ENCODE measurements around the gene MSANTD2.

Gene MSANTD2

GRCh38 chr11:124800226-124800929 lies at the start of gene MSANTD2:
Gene MSANTD2, minus strand, starts transcription at chr11:124800406. Its CDS starts 26 bp downstream, at chr11:124800380.
- DNase-seq = peak; percentile 47 to 53

DNA sequence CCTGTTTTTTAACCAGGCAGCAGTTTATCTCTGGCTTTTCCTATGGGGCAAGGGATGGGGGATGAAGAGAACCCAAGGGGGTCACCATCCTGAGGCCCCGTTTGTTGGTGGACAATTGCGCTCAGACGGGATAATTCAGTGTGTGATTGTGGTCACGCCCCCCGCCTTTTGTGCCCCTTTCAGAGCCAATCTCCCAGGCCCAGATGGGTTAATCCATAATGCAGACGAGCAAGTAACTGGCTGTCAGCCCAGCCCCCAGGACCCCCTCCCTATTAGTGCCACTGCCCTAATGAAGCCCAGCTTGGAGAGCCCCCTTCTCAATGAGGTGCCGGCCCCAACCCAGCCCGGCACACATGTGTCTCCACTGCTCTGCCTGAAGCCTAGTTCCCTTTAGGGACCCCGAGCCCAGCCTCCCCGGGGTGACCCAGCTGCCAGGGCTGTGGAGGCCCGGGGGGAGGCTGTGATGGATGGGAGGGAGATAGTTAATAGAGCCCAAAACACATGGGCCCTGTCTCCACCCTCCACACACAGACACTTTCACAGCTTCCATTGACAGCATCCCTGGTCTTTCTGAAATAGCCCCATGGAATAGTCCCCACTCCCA lies 46.0 kb upstream of the MSANTD2 start:
- DNase-seq = no peak

DNA sequence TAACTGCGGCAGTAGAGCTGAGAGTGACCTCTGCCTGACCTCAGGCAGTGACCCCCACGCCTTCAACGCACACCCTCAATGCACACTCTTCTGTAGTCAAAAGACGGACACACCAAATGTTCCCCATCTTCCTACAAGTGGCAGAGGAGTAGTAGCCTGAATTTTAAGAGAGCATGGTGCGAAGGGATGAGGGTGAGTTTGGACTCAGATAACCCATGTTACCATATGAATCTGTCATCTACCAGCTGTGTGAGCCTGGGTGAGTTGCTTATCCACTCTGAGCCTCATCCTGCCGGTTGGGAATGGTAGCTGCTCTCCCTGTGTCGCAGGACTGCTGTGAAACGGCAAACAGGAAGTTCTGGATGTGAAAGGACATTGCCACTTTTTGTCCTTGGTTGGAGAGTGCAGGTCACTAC lies 44.5 kb upstream of the MSANTD2 start:
- DNase-seq = no peak

- DNase-seq = no peak
These were observed 43.4 kb upstream of the MSANTD2 start for GRCh38 chr11:124843616-124843910.

DNA sequence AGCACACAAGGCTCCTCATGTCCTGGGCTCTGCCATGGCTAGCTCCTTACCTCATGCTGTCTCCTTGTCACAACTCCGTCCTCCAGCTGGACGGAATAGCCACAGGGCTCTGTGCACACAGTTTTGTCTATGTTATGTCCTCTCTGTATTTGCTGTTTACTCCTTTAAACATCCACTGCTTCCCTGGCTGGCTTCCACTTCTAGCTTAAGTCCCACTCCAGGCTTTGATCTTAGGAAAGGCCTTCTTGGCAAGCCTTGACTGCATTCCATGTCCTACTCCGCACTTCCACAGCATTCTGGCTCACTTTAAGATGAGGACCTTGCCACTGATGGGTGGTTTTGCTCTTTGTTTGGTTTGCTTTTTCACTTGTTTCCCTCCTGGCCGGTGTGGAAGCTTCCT lies 42.1 kb upstream of the MSANTD2 start:
- no peak for DNase-seq

- DNase-seq = no peak
These were observed 41.6 kb upstream of the MSANTD2 start for GRCh38 chr11:124841840-124842239.

GRCh38 chr11:124841201-124841600 lies 41.0 kb upstream of the MSANTD2 start:
- no peak for DNase-seq

GRCh38 chr11:124840666-124841065 lies 40.5 kb upstream of the MSANTD2 start:
- DNase-seq = no peak

GRCh38 chr11:124839972-124840621 lies 39.9 kb upstream of the MSANTD2 start:
- DNase-seq = no peak

DNA sequence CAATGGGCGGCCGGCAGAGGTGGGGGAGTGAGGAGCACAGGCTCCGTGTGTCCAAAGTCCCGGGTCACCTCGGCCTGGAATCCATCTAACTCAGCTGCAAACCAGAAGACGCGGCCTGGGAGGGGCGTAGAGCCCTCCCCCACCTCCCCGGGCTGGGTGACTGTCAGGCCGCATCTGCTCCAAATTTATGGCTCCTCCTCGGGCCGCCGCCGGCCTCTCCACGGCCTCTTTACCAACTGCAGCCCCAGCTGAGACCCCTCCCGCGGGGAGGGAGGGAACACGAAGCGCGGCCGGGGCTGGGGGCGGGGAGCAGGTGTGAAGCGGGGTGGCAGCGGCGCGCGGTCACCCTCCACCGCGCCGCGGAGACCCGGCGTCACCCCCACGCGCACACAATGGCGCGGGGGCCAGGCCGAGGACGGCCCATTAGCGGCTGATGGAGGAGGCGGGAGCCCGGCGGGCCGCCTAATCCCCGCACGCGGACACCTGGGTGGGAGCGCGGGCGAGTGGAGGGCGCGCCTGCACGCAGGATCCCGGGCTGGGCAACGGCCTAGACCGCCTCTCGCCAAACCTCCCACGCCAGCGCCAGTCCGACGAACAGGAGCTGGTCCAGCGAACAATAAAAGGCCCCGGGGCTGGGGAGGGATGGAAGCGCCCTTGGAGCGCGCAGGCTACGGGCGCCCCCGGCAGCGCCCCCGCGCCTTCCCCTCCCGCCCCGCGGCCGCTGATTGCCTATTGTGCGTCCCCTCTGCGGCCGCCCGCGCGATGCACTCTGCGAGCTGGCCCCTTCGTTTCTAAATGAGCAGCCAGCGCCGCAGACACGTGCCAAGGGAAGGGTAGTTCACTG lies 39.1 kb upstream of the MSANTD2 start:
- DNase-seq = no peak

DNA sequence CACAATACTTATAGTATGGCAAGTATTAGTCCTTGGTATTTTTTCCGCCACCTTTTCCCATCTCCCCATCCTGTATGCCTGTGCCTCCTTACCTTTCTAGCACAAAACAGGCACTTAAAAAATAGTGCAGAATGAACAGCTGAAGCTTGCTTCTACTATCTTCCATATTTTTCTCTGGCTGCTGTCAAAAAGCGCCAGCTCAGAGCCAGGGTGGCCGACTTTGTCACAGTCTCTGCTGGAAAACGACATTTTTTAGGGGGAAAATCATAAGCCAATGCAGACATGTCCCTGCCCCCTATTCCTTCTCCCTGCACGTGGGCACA lies 38.6 kb upstream of the MSANTD2 start:
- no peak for DNase-seq

DNA sequence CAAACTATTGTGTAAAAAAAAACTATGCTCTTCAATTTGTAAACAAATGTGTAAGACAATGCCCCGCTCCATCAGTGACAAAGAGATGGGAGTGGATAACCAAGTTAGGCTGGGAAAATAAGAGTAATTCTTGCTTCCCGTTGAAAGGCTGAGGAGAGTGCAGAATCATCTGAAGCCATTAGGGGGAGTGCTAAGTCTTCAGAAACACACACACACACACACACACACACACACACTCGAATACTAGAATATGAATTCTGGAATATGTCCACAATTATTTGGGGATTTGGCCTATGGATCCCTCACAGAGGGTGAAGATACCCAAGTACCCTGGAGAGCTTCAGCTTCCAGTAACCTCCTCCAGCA lies 37.3 kb upstream of the MSANTD2 start:
- peak; percentile 23 to 58 for DNase-seq

- no peak for DNase-seq
These were observed 35.7 kb upstream of the MSANTD2 start for GRCh38 chr11:124835918-124836317.

DNA sequence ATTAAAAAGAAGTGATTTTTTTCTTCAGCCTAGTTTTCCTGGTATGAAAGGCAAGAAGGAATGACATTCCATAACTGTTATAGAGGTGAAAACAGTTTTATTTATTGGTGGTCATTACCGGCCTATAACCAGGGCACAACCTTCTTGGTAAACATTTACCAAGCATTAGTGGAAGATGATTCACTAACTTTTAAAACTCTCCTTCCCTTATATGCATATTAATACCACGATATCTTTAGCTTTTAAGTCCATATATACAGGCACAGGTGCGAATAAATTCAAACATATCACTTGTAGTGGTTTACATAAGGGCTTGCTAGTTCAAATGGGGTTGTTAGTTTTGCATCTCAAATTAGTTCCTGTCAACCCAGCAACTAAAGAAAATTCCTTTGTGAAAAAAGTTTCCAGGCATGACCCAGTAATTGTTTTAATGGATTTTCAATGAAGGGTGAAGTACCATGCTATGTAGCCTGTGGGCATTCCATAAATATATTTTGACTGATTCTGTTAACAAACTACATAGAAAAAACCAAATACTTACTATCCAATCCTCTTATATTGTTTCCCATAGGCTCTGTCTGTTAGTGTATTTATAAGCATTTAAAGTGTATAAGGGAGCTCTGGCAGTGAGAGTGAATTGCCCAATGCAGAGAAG lies 34.4 kb upstream of the MSANTD2 start:
- no peak for DNase-seq

DNA sequence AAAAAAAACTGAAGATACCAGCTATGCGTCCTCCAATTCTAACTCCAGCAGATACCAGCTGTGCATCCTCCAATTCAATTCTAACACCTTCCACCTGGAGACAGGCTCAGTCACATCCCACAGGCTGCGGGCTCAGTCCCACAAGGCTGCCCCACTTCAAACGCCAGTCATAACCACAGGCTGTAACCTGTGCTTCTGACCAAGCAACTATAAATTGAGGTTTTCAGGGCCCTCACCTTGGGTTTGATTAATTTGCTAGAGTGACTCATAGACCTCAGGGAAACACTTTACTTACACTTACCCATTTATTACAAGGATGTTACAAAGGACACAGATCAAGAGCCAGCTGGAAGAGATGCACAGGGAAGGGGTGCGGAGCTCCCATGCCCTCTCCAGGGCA lies 32.4 kb upstream of the MSANTD2 start:
- DNase-seq = no peak

- DNase-seq = no peak
These were observed 31.7 kb upstream of the MSANTD2 start for GRCh38 chr11:124831897-124832296.

GRCh38 chr11:124830749-124831148 lies 30.5 kb upstream of the MSANTD2 start:
- DNase-seq = no peak

DNA sequence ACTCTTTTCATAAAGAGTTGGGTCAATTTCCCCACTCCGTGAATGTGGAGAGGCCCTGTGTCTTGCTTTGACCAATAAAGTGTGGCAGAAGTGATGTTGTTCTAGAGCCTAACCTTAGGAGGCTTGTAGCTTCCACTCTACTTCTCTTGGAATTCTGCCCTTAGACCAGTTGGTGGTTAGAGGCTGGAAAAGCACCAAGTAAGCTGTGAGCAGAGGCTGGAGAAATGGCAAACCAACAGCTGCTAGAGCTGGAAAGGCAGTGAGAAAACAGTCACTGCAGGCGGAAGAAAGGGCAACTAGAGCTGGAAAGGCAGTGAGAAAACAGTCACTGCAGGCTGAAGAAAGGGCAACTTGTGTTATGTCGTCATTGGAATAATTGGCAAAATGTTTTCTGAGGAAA lies 29.8 kb upstream of the MSANTD2 start:
- DNase-seq = no peak

- DNase-seq = no peak
These were observed 25.7 kb upstream of the MSANTD2 start for GRCh38 chr11:124825876-124826275.

DNA sequence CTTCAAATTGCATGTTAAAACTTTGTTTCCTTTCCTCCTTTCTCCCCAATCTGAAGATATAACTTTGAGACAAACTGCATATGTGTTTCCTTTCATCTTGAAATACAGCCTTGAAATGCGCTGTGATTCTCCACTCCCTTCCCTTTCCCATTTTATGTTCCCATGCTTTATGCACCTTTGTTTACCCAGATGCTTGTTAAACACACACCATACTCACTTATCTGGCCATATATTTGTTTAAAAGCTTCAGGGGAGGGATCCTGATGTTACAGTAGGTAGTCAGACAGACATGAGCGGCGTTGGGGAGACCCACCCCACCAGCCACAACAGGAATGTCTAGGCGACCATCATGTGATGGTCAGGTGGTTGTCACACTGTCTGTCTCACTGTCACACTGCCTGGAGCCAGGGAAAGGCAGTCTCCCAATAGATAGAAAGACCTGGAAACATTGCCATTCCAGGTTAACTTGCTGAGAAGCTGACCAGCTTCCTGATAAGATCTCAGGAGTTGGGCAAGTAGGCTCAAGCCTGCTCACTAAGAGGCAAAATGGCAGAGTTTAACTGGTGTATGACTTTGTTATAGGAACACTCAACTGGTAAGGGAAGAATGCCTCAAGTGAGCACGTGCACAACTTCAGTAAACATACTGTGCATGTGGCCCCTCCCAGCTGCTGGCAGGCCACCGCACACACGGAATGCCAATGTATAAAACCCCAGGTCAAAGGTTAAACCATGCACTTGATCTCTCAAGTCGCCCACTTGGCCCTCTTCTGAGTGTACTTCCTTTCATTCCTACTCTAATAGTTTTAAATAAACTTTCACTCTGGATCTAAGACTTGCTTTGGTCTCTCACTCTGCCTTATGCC lies 23.5 kb upstream of the MSANTD2 start:
- DNase-seq = no peak

DNA sequence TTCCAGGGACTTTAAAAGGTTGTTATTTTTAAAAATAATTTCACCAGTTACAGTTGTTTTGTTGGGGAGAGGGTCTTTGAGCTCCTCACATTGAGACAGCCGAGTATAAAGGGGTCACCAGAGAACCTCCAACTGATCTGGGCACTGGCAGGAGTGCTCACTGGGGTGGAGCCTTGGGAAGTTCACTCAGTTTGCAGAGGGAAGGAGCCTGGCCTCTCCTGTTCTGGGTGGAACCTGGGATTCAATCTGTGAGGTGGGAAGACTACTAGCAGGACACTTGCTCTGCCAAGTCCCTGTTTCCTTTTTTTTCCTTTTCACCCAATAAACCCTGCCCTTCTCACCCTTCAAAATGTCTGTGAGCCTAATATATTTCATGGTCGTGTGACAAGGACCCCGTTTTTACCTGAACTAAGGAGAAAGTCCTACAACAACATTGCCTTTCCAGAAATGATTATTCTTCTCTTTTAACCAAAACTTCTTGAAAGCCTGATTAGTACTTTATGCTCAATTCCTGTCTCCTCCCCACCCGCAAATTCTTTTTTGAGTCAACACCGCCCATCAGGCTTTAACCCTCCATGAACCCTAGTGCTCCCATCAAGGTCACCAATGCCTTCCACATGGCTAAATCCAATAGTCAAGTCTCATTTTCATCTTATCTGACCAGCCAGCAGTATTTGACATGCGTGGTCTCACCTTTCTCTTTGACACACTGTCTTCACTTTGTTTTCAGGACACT lies 22.0 kb upstream of the MSANTD2 start:
- no peak for DNase-seq

- DNase-seq = no peak
These were observed 16.8 kb upstream of the MSANTD2 start for GRCh38 chr11:124817036-124817435.

Data from NCI-H1930 (cell line).